SK-N-MC (cell line): Measurements from ENCODE around the gene CLCN3.
"Not testable (repeated sequence)": the region's sequence is repeated elsewhere in the genome, so short reads cannot be mapped to it uniquely, and the experiment has no call there.

Experiments
- DNase-seq: peaks from one replicate; pipeline ENCODE4 v3.0.0-alpha.2; 2011; ENCODE audit warnings: low read depth, low spot score
- H3K27ac ChIP-seq: fragments of 200-600 bp; sonication (generic); 2 replicates; pipeline ENCODE4 v1.5.1; 2016; ENCODE audit warnings: mixed run types
- H3K36me3 ChIP-seq: fragments of 200-600 bp; sonication (generic); 2 replicates; pipeline ENCODE4 v1.6.1; 2017; ENCODE audit warnings: antibody characterized with exemption, low read length, mixed read lengths; ENCODE audit not compliant: insufficient read depth
- H3K4me3 ChIP-seq: fragments of 200-600 bp; sonication (generic); 2 replicates; pipeline ENCODE4 v1.5.1; 2016
- H3K9ac ChIP-seq: fragments of 200-600 bp; sonication (generic); 2 replicates; pipeline ENCODE4 v1.8.0; 2017; ENCODE audit warnings: mixed run types, mixed read lengths; ENCODE audit not compliant: insufficient read length
- H3K9me3 ChIP-seq: fragments of 200-600 bp; sonication (generic); 2 replicates; pipeline ENCODE4 v1.6.1; 2017; ENCODE audit warnings: low read depth, mild to moderate bottlenecking, antibody characterized with exemption, low read length, moderate library complexity, mixed read lengths
- EZH2 ChIP-seq: fragments of 200-600 bp; sonication (generic); IDR thresholded peaks from one replicate; pipeline ENCODE4 v1.6.1; 2017; ENCODE audit warnings: antibody characterized with exemption
- FOXP2 ChIP-seq: optimal IDR thresholded peaks from 2 replicates; pipeline ENCODE3; 2011; ENCODE audit warnings: mild to moderate bottlenecking, moderate library complexity; ENCODE audit not compliant: insufficient read depth; ENCODE audit errors: extremely low read length, control extremely low read depth
- POLR2AphosphoS5 ChIP-seq: IDR thresholded peaks from 2 replicates; pipeline ENCODE4 v1.6.1; 2012; ENCODE audit warnings: mild to moderate bottlenecking, low read depth, low read length, borderline replicate concordance

Gene CLCN3

GRCh38 chr4:169768385-169768784, 148.0 kb downstream of the CLCN3 start:
- H3K9me3 ChIP-seq = no peaks in the 10 kb centered on the region
- no peak overlapping the region for H3K9ac ChIP-seq
- H3K36me3 ChIP-seq = no peaks in the 10 kb centered on the region
- TF ChIP-seq POLR2AphosphoS5 (no peak), FOXP2 (no peak), EZH2 (no peak)
- no peak for DNase-seq
- no peak overlapping the region for H3K4me3 ChIP-seq
- no peak overlapping the region for H3K27ac ChIP-seq

GRCh38 chr4:169770416-169770815, 150.0 kb downstream of the CLCN3 start:
- Histone ChIP-seq H3K9me3 (no peaks in the 10 kb centered on the region), H3K27ac (no peak overlapping the region), H3K36me3 (no peaks in the 10 kb centered on the region), H3K4me3 (no peak overlapping the region), H3K9ac (no peak overlapping the region)
- DNase-seq = no peak
- TF ChIP-seq FOXP2 = no peak
- no peak for TF ChIP-seq EZH2
- TF ChIP-seq POLR2AphosphoS5 = no peak

GRCh38 chr4:169771556-169772080, 151.2 kb downstream of the CLCN3 start:
- not testable (repeated sequence) for H3K9me3 ChIP-seq, H3K36me3 ChIP-seq, DNase-seq, H3K9ac ChIP-seq, H3K4me3 ChIP-seq, H3K27ac ChIP-seq
